Astrocyte (in vitro differentiated cells and primary cell): Measurements from ENCODE around the gene EPC2.

Source experiments
- EZH2 ChIP-seq: IDR thresholded peaks from 2 replicates; pipeline ENCODE4 v1.6.1; 2012; ENCODE audit warnings: mild to moderate bottlenecking, low read length, inconsistent platforms; ENCODE audit not compliant: insufficient read depth
- TF ChIP-seq, protein P1 (sequence below): IDR thresholded peaks from 2 replicates; pipeline ENCODE4 v1.5.1; 2011; ENCODE audit warnings: low read depth, mild to moderate bottlenecking, inconsistent platforms, low read length, moderate library complexity; ENCODE audit not compliant: insufficient read depth

DNA sequence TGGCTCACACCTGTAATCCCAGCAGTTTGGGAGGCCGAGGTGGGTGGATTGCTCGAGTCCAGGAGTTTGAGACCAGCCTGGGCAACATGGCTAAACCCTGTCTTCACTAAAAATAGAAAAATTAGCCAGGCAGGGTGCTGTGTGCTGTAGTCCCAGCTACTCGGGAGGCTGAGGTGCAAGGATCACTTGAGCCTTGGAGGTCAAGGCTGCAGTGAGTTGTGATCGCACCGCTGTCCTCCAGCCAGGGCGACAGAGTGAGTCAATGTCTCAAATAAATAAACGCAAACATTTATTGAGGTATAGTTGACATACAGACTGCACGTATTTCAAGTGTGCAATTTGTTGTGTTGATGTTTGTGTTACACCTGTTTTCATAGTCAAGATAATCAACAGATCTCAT lies 19.7 kb downstream of the EPC2 start:
- TF ChIP-seq, protein P1, sequence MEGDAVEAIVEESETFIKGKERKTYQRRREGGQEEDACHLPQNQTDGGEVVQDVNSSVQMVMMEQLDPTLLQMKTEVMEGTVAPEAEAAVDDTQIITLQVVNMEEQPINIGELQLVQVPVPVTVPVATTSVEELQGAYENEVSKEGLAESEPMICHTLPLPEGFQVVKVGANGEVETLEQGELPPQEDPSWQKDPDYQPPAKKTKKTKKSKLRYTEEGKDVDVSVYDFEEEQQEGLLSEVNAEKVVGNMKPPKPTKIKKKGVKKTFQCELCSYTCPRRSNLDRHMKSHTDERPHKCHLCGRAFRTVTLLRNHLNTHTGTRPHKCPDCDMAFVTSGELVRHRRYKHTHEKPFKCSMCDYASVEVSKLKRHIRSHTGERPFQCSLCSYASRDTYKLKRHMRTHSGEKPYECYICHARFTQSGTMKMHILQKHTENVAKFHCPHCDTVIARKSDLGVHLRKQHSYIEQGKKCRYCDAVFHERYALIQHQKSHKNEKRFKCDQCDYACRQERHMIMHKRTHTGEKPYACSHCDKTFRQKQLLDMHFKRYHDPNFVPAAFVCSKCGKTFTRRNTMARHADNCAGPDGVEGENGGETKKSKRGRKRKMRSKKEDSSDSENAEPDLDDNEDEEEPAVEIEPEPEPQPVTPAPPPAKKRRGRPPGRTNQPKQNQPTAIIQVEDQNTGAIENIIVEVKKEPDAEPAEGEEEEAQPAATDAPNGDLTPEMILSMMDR, result no peak
- TF ChIP-seq EZH2, result no peak
